GM10847 (cell line): ENCODE data around the gene SERINC1.

Experiments
- POLR2A ChIP-seq: IDR thresholded peaks from 2 replicates; pipeline ENCODE4 v1.6.1; 2011; ENCODE audit not compliant: insufficient read length; ENCODE audit errors: extremely low read depth

The SERINC1 gene

DNA sequence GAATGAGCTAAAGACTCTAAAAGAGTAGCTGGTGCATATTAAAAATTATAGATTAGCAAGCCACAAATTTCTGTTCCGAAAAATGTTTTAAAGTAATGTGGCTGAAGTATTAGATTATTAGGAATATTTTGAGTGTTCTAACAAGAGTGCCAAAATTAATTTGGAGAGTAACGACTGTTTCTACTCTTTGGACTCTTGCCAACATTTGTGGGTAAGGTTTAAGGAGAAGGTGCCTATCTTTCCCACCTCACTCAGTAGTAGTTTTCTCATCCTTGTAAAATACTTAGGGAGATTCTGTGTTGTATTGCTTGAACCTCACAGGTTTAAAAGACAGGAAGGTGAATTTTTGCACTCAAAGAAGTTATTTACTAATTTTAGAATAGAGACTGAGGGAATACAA, 67.2 kb downstream of the SERINC1 start:
- no peak for TF ChIP-seq POLR2A

DNA sequence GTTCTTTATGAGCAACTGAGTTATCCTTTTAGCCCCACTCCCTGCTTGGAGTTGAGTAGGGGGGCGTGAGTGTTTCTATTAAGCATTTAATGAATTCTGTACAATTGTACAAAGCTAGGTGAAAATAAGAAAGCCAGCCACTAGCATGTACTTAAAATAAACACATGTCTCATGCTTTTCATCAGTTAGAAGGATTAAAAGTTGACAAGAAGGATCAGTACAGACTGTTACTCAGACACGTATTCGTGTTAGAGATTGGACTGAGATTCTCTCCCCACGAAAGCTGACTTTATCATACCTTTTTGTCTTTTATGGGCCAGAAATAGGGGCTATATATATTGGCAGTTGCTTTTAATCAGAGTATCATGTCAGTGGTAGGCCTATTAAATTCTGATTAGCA, 70.5 kb downstream of the SERINC1 start:
- no peak for TF ChIP-seq POLR2A

DNA sequence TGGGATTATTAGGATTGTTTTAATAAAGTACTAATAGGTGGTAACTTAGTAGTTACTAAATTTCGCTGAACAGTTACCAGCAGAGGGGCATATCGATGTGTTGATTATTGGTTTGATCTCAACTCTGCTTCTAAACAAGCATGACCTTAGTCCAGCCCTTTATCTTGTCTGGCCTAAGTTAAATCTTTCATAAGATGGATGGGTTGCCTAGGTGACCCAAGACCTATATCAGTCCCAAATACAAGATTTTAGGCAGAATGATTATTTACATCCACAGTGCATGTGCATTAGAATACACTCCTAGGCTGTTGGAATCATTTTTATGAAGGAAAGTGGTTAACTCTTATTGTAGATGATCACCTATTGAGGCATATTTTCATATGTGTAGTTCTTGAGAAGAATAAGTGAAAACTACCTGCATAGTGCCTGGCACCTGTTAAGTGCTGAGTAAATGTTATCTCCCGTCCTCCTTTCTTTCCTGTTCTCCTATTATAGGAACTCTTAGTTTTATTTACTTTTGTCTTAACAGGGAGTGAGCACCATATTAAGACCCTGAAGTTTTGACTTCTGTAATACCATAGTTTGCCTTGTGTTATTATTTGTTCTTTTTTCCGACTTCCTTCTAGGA, 71.0 kb downstream of the SERINC1 start:
- no peak for TF ChIP-seq POLR2A

DNA sequence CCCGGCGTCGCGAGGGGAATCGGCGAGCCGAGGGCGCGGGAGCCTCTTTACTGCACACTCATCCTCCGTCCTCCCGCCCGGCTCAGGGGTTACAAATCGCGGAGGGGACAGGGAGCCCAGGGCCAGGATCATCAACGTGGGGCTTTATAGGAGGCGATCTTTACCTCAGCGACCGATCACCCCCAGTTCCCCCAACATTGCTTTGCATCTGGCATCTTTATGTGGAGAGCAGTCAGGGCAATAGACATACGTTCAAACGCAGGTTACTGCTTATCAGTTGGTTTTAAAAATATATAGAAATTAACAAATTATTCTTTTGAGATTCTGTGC, 71.5 kb downstream of the SERINC1 start:
- no peak for TF ChIP-seq POLR2A

DNA sequence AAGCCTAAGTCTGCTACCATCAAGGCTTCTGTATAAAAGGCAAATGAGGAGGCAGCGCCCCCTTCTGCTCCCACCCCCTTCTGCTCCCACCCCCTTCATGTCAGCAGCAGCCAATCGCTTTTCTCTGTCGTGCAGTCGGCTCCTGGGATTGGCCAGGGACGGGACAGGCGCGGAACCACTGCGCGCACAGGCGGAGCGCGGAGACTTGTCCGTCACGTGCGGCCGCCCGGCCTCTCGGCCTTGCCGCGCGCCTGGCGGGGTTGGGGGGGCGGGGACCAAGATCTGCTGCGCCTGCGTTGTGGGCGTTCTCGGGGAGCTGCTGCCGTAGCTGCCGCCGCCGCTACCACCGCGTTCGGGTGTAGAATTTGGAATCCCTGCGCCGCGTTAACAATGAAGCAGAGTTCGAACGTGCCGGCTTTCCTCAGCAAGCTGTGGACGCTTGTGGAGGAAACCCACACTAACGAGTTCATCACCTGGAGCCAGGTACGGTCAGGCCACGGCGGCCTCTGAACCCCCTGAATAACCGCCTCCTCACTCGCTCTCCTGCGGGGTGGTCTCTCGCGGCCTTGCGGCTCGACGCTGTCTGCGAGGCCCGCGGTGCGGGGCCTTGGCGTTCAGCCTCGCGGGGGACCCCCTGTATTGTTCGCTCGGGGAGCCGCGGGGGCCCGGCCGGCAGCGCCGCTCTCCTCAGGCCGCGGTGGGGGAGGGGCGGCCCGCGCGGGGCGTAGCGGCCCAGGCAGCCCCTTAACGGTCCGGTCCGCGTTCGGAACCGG, 72.1 kb downstream of the SERINC1 start, which contains the start of gene HSF2:
Gene HSF2 (plus strand): TSS at position 305 of the 773 bp plus-strand sequence. CDS start 86 bp downstream, at position 391.
- TF ChIP-seq POLR2A = no peak

DNA sequence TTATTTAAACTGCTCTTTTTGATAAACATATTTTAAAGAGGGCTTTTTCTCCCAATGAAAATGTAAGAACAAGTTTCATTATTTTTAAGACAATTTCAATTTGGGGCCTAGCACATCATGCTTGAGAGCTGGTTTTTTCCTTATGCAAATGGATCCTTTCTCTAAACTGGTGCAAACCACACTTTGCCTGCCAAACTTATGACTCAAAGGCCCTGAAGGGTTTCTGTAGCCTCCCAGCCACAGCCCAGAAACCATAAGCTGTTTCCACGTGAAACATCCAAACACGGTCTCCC, 72.6 kb downstream of the SERINC1 start:
- no peak for TF ChIP-seq POLR2A

DNA sequence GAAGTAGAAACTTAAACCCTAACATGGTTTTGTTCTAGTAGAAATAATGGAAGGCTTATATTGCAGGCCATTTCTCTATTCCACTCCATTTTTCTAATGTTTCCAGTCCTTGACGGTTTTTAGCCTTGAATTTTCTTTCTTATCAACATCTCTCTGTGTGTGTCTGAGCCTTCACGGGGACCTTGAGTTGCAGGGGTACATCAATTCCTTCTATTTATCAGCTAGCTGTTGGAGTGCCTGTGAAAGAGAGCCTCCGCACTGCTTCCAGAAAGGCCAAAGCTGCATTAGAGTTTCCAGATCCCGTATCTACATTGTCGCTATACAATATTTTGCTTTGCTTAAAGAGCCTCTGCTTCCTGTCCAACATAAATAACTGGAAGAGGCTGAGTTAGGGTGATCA, 77.6 kb downstream of the SERINC1 start:
- no peak for TF ChIP-seq POLR2A

DNA sequence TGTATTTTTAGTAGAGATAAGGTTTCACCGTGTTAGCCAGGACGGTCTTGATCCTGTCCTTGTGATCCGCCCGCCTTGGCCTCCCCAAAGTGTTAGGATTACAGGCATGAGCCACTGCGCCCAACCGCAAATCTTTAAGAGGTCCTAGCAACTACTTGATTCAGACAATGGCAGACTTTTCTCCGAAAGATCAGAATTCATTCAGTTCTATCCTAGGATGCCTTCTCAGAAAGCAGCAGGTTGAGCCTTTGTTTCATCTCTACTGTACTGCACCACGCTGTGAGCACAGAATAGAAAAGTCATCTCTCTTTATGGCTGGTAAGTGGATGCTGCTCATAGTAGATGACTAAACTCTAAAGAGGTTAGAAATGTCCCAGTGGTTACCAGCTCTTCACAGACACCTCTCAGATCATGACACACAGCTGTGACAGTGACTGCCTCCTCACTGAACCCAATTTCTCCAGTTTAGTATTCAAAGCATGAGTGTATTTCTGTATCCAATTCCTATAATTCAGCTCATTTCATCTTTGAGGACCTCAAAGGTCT, 78.2 kb downstream of the SERINC1 start:
- TF ChIP-seq POLR2A = no peak
